ENCODE results near the gene PTPN14.

PTPN14 gene

GRCh38 chr1:214538496-214538895 is 12.9 kb downstream of the PTPN14 start:
- Histone ChIP-seq H4K20me1 (ENCODE audit: insufficient read depth, low read length) (no peaks in the 10 kb centered on the region), H3K36me3 (replicated peaks; ENCODE audit: insufficient read depth, low read length) (no peaks in the 10 kb centered on the region), H2AFZ (ENCODE audit: low read length) (no peak overlapping the region), H3K79me2 (ENCODE audit: low read length) (no peaks in the 10 kb centered on the region), H3K27ac (ENCODE audit: low read length) (no peak overlapping the region), H3K9ac (ENCODE audit: low read length) (no peak overlapping the region), H3K9me2 (replicated peaks; ENCODE audit: insufficient read depth, low read length) (no peaks in the 10 kb centered on the region), H3K4me1 (ENCODE audit: low read length) (no peaks in the 10 kb centered on the region), H3K27me3 (replicated peaks; ENCODE audit: insufficient read depth, low read length) (no peaks in the 10 kb centered on the region), H3K9me3 (replicated peaks; ENCODE audit: insufficient read depth, low read length) (no peaks in the 10 kb centered on the region), H3K4me2 (ENCODE audit: low read depth, low read length) (no peak overlapping the region), H3F3A (ENCODE audit: insufficient read depth, low read length) (no peaks in the 10 kb centered on the region), H3K4me3 (ENCODE audit: low read length) (no peak overlapping the region)
- no peak for DNase-seq
- TF ChIP-seq EZH2 (optimal IDR thresholded peaks at IDR 0.05; ENCODE audit: low read depth, low read length) (no peak), EZH2phosphoT487 (IDR thresholded peaks at IDR 0.05; ENCODE audit: low read length) (no peak)
- TF ChIP-seq, protein P1, sequence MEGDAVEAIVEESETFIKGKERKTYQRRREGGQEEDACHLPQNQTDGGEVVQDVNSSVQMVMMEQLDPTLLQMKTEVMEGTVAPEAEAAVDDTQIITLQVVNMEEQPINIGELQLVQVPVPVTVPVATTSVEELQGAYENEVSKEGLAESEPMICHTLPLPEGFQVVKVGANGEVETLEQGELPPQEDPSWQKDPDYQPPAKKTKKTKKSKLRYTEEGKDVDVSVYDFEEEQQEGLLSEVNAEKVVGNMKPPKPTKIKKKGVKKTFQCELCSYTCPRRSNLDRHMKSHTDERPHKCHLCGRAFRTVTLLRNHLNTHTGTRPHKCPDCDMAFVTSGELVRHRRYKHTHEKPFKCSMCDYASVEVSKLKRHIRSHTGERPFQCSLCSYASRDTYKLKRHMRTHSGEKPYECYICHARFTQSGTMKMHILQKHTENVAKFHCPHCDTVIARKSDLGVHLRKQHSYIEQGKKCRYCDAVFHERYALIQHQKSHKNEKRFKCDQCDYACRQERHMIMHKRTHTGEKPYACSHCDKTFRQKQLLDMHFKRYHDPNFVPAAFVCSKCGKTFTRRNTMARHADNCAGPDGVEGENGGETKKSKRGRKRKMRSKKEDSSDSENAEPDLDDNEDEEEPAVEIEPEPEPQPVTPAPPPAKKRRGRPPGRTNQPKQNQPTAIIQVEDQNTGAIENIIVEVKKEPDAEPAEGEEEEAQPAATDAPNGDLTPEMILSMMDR (IDR thresholded peaks at IDR 0.05; ENCODE audit: low read length): no peak

- no peaks in the 10 kb centered on the region for H3F3A ChIP-seq (ENCODE audit: insufficient read depth, low read length)
- no peaks in the 10 kb centered on the region for H3K9me2 ChIP-seq (replicated peaks; ENCODE audit: insufficient read depth, low read length)
- no peak overlapping the region for H3K4me3 ChIP-seq (ENCODE audit: low read length)
- no peaks in the 10 kb centered on the region for H3K27me3 ChIP-seq (replicated peaks; ENCODE audit: insufficient read depth, low read length)
- no peaks in the 10 kb centered on the region for H3K4me1 ChIP-seq (ENCODE audit: low read length)
- no peak overlapping the region for H3K27ac ChIP-seq (ENCODE audit: low read length)
- H4K20me1 ChIP-seq (ENCODE audit: insufficient read depth, low read length): no peaks in the 10 kb centered on the region
- no peaks in the 10 kb centered on the region for H3K36me3 ChIP-seq (replicated peaks; ENCODE audit: insufficient read depth, low read length)
- no peak overlapping the region for H2AFZ ChIP-seq (ENCODE audit: low read length)
- H3K9me3 ChIP-seq (replicated peaks; ENCODE audit: insufficient read depth, low read length): no peaks in the 10 kb centered on the region
- DNase-seq: no peak
- no peaks in the 10 kb centered on the region for H3K79me2 ChIP-seq (ENCODE audit: low read length)
- H3K9ac ChIP-seq (ENCODE audit: low read length): no peak overlapping the region
- TF ChIP-seq EZH2phosphoT487 (IDR thresholded peaks at IDR 0.05; ENCODE audit: low read length) (no peak), EZH2 (optimal IDR thresholded peaks at IDR 0.05; ENCODE audit: low read depth, low read length) (no peak)
- TF ChIP-seq, protein P1 (IDR thresholded peaks at IDR 0.05; ENCODE audit: low read length): no peak
- no peak overlapping the region for H3K4me2 ChIP-seq (ENCODE audit: low read depth, low read length)
These were observed 13.4 kb downstream of the PTPN14 start for GRCh38 chr1:214537872-214538473.

- no peak overlapping the region for H2AFZ ChIP-seq (ENCODE audit: low read length)
- no peak overlapping the region for H3K4me2 ChIP-seq (ENCODE audit: low read depth, low read length)
- H3K4me3 ChIP-seq (ENCODE audit: low read length): no peak overlapping the region
- H3K36me3 ChIP-seq (replicated peaks; ENCODE audit: insufficient read depth, low read length): no peaks in the 10 kb centered on the region
- H3K9ac ChIP-seq (ENCODE audit: low read length): no peak overlapping the region
- H3K27ac ChIP-seq (ENCODE audit: low read length): no peak overlapping the region
- TF ChIP-seq EZH2phosphoT487 (IDR thresholded peaks at IDR 0.05; ENCODE audit: low read length): no peak
- TF ChIP-seq EZH2 (optimal IDR thresholded peaks at IDR 0.05; ENCODE audit: low read depth, low read length): no peak
- TF ChIP-seq, protein P1 (IDR thresholded peaks at IDR 0.05; ENCODE audit: low read length): no peak
- H3K79me2 ChIP-seq (ENCODE audit: low read length): no peaks in the 10 kb centered on the region
- DNase-seq: no peak
- H3K9me2 ChIP-seq (replicated peaks; ENCODE audit: insufficient read depth, low read length): no peaks in the 10 kb centered on the region
- H4K20me1 ChIP-seq (ENCODE audit: insufficient read depth, low read length): no peaks in the 10 kb centered on the region
- no peaks in the 10 kb centered on the region for H3K9me3 ChIP-seq (replicated peaks; ENCODE audit: insufficient read depth, low read length)
- H3F3A ChIP-seq (ENCODE audit: insufficient read depth, low read length): no peaks in the 10 kb centered on the region
- H3K27me3 ChIP-seq (replicated peaks; ENCODE audit: insufficient read depth, low read length): no peaks in the 10 kb centered on the region
- no peaks in the 10 kb centered on the region for H3K4me1 ChIP-seq (ENCODE audit: low read length)
These were observed 14.2 kb downstream of the PTPN14 start for GRCh38 chr1:214537219-214537618.
